GM18520 (cell line): ENCODE data around the gene TP53AIP1.

Experiments used
- ATAC-seq: cut with Tn5 transposase; IDR thresholded peaks from one replicate; pipeline ENCODE4 v1.9.1; 2021; ENCODE audit not compliant: unreplicated experiment

TP53AIP1 gene

GRCh38 chr11:128908391-128909246 lies 34.1 kb downstream of the TP53AIP1 start:
- ATAC-seq, result no peak

GRCh38 chr11:128907585-128907984 lies 35.1 kb downstream of the TP53AIP1 start:
- ATAC-seq, result no peak

- no peak for ATAC-seq
Observed at GRCh38 chr11:128906185-128907050, 36.3 kb downstream of the TP53AIP1 start.

GRCh38 chr11:128905345-128906184 lies 37.1 kb downstream of the TP53AIP1 start:
- no peak for ATAC-seq

- no peak for ATAC-seq
Observed at GRCh38 chr11:128904656-128905344, 37.9 kb downstream of the TP53AIP1 start.

- no peak for ATAC-seq
Observed at GRCh38 chr11:128904303-128904655, 38.4 kb downstream of the TP53AIP1 start.

GRCh38 chr11:128903248-128904061 lies 39.2 kb downstream of the TP53AIP1 start:
- ATAC-seq, result no peak

GRCh38 chr11:128902515-128903066 lies 40.1 kb downstream of the TP53AIP1 start:
- no peak for ATAC-seq

GRCh38 chr11:128901653-128902514 lies 40.8 kb downstream of the TP53AIP1 start:
- ATAC-seq, result no peak

GRCh38 chr11:128900468-128900867 lies 42.2 kb downstream of the TP53AIP1 start:
- ATAC-seq, result no peak

GRCh38 chr11:128898580-128899344 lies 43.9 kb downstream of the TP53AIP1 start:
- no peak for ATAC-seq

- ATAC-seq, result no peak
Observed at GRCh38 chr11:128897826-128898225, 44.8 kb downstream of the TP53AIP1 start.

- no peak for ATAC-seq
Observed at GRCh38 chr11:128896356-128896755, 46.3 kb downstream of the TP53AIP1 start.

- ATAC-seq, result no peak
Observed at GRCh38 chr11:128895526-128895925, 47.1 kb downstream of the TP53AIP1 start.

GRCh38 chr11:128894685-128895084 lies 48.0 kb downstream of the TP53AIP1 start:
- ATAC-seq, result no peak

GRCh38 chr11:128894286-128894681 lies 48.4 kb downstream of the TP53AIP1 start:
- ATAC-seq, result no peak

GRCh38 chr11:128893578-128894285 lies 48.9 kb downstream of the TP53AIP1 start:
- no peak for ATAC-seq
